NCI-H510A (cell line): ENCODE results near the gene DUSP3.
"Not testable (repeated sequence)": the region's sequence is repeated elsewhere in the genome, so short reads cannot be mapped to it uniquely, and the experiment has no call there.

Experiments
- DNase-seq: peaks from one replicate; lab custom pipeline; 2025; lab: John Stamatoyannopoulos, UW

The DUSP3 gene

GRCh38 chr17:43800736-43801135, 22.0 kb upstream of the DUSP3 start:
- no peak for DNase-seq

- no peak for DNase-seq
Observed at GRCh38 chr17:43799047-43799446, 20.3 kb upstream of the DUSP3 start.

- not testable (repeated sequence) for DNase-seq
Observed at GRCh38 chr17:43798024-43798423, 19.2 kb upstream of the DUSP3 start.

- not testable (repeated sequence) for DNase-seq
Observed at GRCh38 chr17:43792668-43793067, 13.9 kb upstream of the DUSP3 start.

GRCh38 chr17:43791589-43791988, 12.8 kb upstream of the DUSP3 start:
- peak; percentile 19 for DNase-seq

GRCh38 chr17:43790311-43790940, 11.6 kb upstream of the DUSP3 start:
- DNase-seq = no peak

- DNase-seq = no peak
Observed at GRCh38 chr17:43789482-43789881, 10.7 kb upstream of the DUSP3 start.

GRCh38 chr17:43788540-43788939, 9.8 kb upstream of the DUSP3 start:
- DNase-seq = no peak

- DNase-seq = no peak
Observed at GRCh38 chr17:43787728-43788127, 9.0 kb upstream of the DUSP3 start.

GRCh38 chr17:43784628-43785101, 5.9 kb upstream of the DUSP3 start:
- no peak for DNase-seq

- DNase-seq = no peak
Observed at GRCh38 chr17:43784068-43784467, 5.3 kb upstream of the DUSP3 start.

GRCh38 chr17:43782913-43783680, 4.3 kb upstream of the DUSP3 start:
- no peak for DNase-seq

- no peak for DNase-seq
Observed at GRCh38 chr17:43780135-43780534, 1.4 kb upstream of the DUSP3 start, which contains the start of gene CFAP97D1. Gene CFAP97D1 (plus strand): TSS chr17:43780435. CDS start chr17:43780463, 28 bp downstream.

- peak; percentile 29 for DNase-seq
Observed at GRCh38 chr17:43779145-43780125, 658 bp upstream of the DUSP3 start.

GRCh38 chr17:43774304-43775250, 4.2 kb downstream of the DUSP3 start:
- no peak for DNase-seq

- DNase-seq = no peak
Observed at GRCh38 chr17:43772877-43773648, 5.7 kb downstream of the DUSP3 start.

GRCh38 chr17:43771463-43771862, 7.3 kb downstream of the DUSP3 start:
- no peak for DNase-seq

GRCh38 chr17:43770957-43771356, 7.8 kb downstream of the DUSP3 start:
- DNase-seq = no peak

- DNase-seq = no peak
Observed at GRCh38 chr17:43769859-43770258, 8.9 kb downstream of the DUSP3 start.

GRCh38 chr17:43769426-43769825, 9.4 kb downstream of the DUSP3 start:
- DNase-seq = no peak
